ENCODE data around the gene IFI27L2. TPM values are rescaled to one million over a fixed set of nuclear protein-coding genes. Genes with fewer than 3 reads are reported as not detected.

The IFI27L2 gene
- total RNA-seq, 1 experiment from 2014 or later, result 28.6 TPM

GRCh38 chr14:94142836-94143235, 13.4 kb upstream of the IFI27L2 start:
- no peak for DNase-seq
- Histone ChIP-seq H3K14ac (ENCODE audit: insufficient read depth, low read length) (no peak overlapping the region), H3K9me3 (ENCODE audit: control insufficient read depth, low read depth, low read length) (no peaks in the 10 kb centered on the region), H2BK20ac (ENCODE audit: low read depth, low read length, poor library complexity, severe bottlenecking) (no peak overlapping the region), H3K79me1 (ENCODE audit: insufficient read depth, low read depth, low read length, poor library complexity, severe bottlenecking) (no peaks in the 10 kb centered on the region), H3K9ac (ENCODE audit: extremely low read depth, insufficient read length, low read length) (no peak overlapping the region), H3K4me2 (ENCODE audit: insufficient read depth, insufficient read length, low read length) (no peak overlapping the region), H3K79me2 (ENCODE audit: insufficient read depth, low read length) (no peaks in the 10 kb centered on the region), H3T11ph (ENCODE audit: low read length) (no peak overlapping the region), H3K18ac (ENCODE audit: insufficient read length, low read depth, low read length) (no peak overlapping the region), H4K8ac (replicated peaks; ENCODE audit: insufficient read length, low read depth, low read length) (no peak overlapping the region), H3K23me2 (ENCODE audit: insufficient read length, low read depth, low read length, poor library complexity, severe bottlenecking) (peaks cover 2% of the 10 kb centered on the region), H2AFZ (ENCODE audit: low read length) (no peak overlapping the region), H3K56ac (ENCODE audit: insufficient read length, low read depth, low read length) (no peak overlapping the region), H2BK120ac (ENCODE audit: low read depth, low read length, poor library complexity, severe bottlenecking) (no peak overlapping the region), H3K4me1 (ENCODE audit: insufficient read depth, low read length) (peaks cover 4% of the 10 kb centered on the region; the same call in 1 of the 2 replicates), H2AK5ac (ENCODE audit: insufficient read length, low read length) (no peak overlapping the region), H2BK12ac (ENCODE audit: insufficient read length, low read depth, low read length) (no peak overlapping the region), H3K27me3 (ENCODE audit: insufficient read depth, low read length) (no peaks in the 10 kb centered on the region), H2BK15ac (ENCODE audit: low read depth, low read length) (no peak overlapping the region), H3K23ac (ENCODE audit: insufficient read length, low read depth, low read length) (no peak overlapping the region), H3K27ac (ENCODE audit: insufficient read length, low read depth, low read length) (no peak overlapping the region), H4K20me1 (ENCODE audit: control insufficient read depth, insufficient read depth, insufficient read length) (no peaks in the 10 kb centered on the region), H4K91ac (ENCODE audit: insufficient read length, low read depth, low read length) (no peak overlapping the region), H3K4ac (ENCODE audit: low read depth, low read length) (no peak overlapping the region), H4K5ac (ENCODE audit: insufficient read length, low read depth, low read length) (no peak overlapping the region), H2BK5ac (ENCODE audit: insufficient read length, low read length) (no peak overlapping the region)
- H3K27me3 Mint-ChIP-seq (ENCODE audit: low read depth), result no peaks in the 10 kb centered on the region; the same call in 1 of the 2 replicates
- no CpG with 5 or more reads among the region's 1 CpG for WGBS (ENCODE audit: extremely low coverage, insufficient read length, low lambda C conversion rate)
- no peak overlapping the region for H3K27ac Mint-ChIP-seq
- TF ChIP-seq, protein P1, sequence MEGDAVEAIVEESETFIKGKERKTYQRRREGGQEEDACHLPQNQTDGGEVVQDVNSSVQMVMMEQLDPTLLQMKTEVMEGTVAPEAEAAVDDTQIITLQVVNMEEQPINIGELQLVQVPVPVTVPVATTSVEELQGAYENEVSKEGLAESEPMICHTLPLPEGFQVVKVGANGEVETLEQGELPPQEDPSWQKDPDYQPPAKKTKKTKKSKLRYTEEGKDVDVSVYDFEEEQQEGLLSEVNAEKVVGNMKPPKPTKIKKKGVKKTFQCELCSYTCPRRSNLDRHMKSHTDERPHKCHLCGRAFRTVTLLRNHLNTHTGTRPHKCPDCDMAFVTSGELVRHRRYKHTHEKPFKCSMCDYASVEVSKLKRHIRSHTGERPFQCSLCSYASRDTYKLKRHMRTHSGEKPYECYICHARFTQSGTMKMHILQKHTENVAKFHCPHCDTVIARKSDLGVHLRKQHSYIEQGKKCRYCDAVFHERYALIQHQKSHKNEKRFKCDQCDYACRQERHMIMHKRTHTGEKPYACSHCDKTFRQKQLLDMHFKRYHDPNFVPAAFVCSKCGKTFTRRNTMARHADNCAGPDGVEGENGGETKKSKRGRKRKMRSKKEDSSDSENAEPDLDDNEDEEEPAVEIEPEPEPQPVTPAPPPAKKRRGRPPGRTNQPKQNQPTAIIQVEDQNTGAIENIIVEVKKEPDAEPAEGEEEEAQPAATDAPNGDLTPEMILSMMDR (conservative IDR thresholded peaks at IDR 0.05), result no peak
- H3K4me1 Mint-ChIP-seq, result peaks cover 25 to 31% of the 10 kb centered on the region in 2 experiments
- H3K4me3 Mint-ChIP-seq, result no peak overlapping the region
- H3K36me3 Mint-ChIP-seq (ENCODE audit: insufficient read depth in 1 of 3, low read depth in 3 of 3), result no peaks in the 10 kb centered on the region
- H3K9me3 Mint-ChIP-seq, result peaks cover 0 to 3% of the 10 kb centered on the region in 2 experiments; a peak in 1 of 5 replicates
